HG02763 (cell line): ENCODE results near the gene CAMK2G.

Experiments
- ATAC-seq: cut with Tn5 transposase; IDR thresholded peaks from one replicate; pipeline ENCODE4 v1.9.1; 2021; ENCODE audit warnings: mild to moderate bottlenecking, moderate library complexity; ENCODE audit not compliant: unreplicated experiment

CAMK2G gene

GRCh38 chr10:73816917-73817729, 57.2 kb downstream of the CAMK2G start:
- ATAC-seq = no peak

GRCh38 chr10:73815719-73816030, 58.7 kb downstream of the CAMK2G start:
- ATAC-seq = no peak

- ATAC-seq = no peak
Observed at GRCh38 chr10:73814896-73815718, 59.2 kb downstream of the CAMK2G start.

- no peak for ATAC-seq
Observed at GRCh38 chr10:73814276-73814895, 60.0 kb downstream of the CAMK2G start.

- ATAC-seq = no peak
Observed at GRCh38 chr10:73813333-73813732, 61.0 kb downstream of the CAMK2G start.

- ATAC-seq = no peak
Observed at GRCh38 chr10:73812657-73813056, 61.7 kb downstream of the CAMK2G start.

- peak; percentile 26 for ATAC-seq
Observed at GRCh38 chr10:73810735-73811465, 63.5 kb downstream of the CAMK2G start.

GRCh38 chr10:73810358-73810734, 64.0 kb downstream of the CAMK2G start:
- no peak for ATAC-seq

- ATAC-seq = no peak
Observed at GRCh38 chr10:73809061-73809818, 65.1 kb downstream of the CAMK2G start.

GRCh38 chr10:73808021-73808815, 66.1 kb downstream of the CAMK2G start:
- ATAC-seq = no peak

- ATAC-seq = no peak
Observed at GRCh38 chr10:73807471-73807870, 66.9 kb downstream of the CAMK2G start.

GRCh38 chr10:73806176-73806950, 68.0 kb downstream of the CAMK2G start:
- ATAC-seq = no peak

- ATAC-seq = no peak
Observed at GRCh38 chr10:73803680-73804286, 70.6 kb downstream of the CAMK2G start.

- ATAC-seq = no peak
Observed at GRCh38 chr10:73802276-73802991, 71.9 kb downstream of the CAMK2G start.

GRCh38 chr10:73801253-73801590, 73.1 kb downstream of the CAMK2G start:
- ATAC-seq = no peak

- ATAC-seq = no peak
Observed at GRCh38 chr10:73800560-73801252, 73.6 kb downstream of the CAMK2G start.

GRCh38 chr10:73799899-73800559, 74.3 kb downstream of the CAMK2G start:
- no peak for ATAC-seq
